Esophagus squamous epithelium (tissue), 4 donors: ENCODE results near the gene BEND6.

Experiments used
- POLR2A ChIP-seq, 4 donors: fragments of 450-650 bp; IDR thresholded peaks; one replicate each; pipeline ENCODE4 v1.6.1; 2017; ENCODE audit warnings: antibody characterized with exemption in 4 of 4, mild to moderate bottlenecking in 4 of 4, moderate library complexity in 3 of 4
- TF ChIP-seq, protein P1 (sequence below), 6 experiments: fragments of 450-650 bp in 4 of 6; fragments of 200-600 bp in 2 of 6; sonication (generic) in 2 of 6; IDR thresholded peaks; one replicate each; pipeline ENCODE4 v1.5.1; 2016 to 2019; ENCODE audit warnings: antibody characterized with exemption in 6 of 6, mild to moderate bottlenecking in 4 of 6, moderate library complexity in 4 of 6

DNA sequence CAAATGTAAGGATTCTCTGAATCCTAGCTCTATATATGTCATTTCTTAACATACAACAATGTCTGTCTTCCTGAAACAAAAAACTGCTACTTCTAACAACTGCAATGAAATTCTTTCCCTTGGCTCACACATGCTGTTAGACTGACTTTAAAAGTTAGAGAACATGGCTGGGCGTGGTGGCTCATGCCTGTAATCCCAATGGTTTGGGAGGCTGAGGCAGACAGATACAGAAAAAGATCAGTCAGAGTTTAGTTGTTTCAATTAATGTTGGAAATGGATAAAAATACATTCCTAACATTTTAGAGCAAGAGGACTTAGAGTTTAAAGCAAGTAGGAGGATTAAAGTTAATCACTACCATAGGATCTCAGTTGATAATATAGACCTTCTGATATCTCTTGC, 62.9 kb downstream of the BEND6 start:
- TF ChIP-seq, protein P1, sequence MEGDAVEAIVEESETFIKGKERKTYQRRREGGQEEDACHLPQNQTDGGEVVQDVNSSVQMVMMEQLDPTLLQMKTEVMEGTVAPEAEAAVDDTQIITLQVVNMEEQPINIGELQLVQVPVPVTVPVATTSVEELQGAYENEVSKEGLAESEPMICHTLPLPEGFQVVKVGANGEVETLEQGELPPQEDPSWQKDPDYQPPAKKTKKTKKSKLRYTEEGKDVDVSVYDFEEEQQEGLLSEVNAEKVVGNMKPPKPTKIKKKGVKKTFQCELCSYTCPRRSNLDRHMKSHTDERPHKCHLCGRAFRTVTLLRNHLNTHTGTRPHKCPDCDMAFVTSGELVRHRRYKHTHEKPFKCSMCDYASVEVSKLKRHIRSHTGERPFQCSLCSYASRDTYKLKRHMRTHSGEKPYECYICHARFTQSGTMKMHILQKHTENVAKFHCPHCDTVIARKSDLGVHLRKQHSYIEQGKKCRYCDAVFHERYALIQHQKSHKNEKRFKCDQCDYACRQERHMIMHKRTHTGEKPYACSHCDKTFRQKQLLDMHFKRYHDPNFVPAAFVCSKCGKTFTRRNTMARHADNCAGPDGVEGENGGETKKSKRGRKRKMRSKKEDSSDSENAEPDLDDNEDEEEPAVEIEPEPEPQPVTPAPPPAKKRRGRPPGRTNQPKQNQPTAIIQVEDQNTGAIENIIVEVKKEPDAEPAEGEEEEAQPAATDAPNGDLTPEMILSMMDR (IDR thresholded peaks at IDR 0.05) = no peak
- no peak for TF ChIP-seq POLR2A (IDR thresholded peaks at IDR 0.05)
